NCI-H748 (cell line): ENCODE measurements around the gene SLC12A5.

Source experiments
- DNase-seq: peaks from one replicate; lab custom pipeline; 2025; ENCODE audit not compliant: unreplicated experiment; lab: John Stamatoyannopoulos, UW

Gene SLC12A5

GRCh38 chr20:46101957-46102356, 72.9 kb downstream of the SLC12A5 start:
- no peak for DNase-seq

- no peak for DNase-seq
These were observed 73.9 kb downstream of the SLC12A5 start for GRCh38 chr20:46102940-46103339.

GRCh38 chr20:46104262-46104661, 75.2 kb downstream of the SLC12A5 start:
- no peak for DNase-seq

- DNase-seq = no peak
These were observed 78.0 kb downstream of the SLC12A5 start for GRCh38 chr20:46107061-46107460.

- no peak for DNase-seq
These were observed 79.4 kb downstream of the SLC12A5 start for GRCh38 chr20:46108435-46108841.

GRCh38 chr20:46108976-46109375, 80.0 kb downstream of the SLC12A5 start:
- DNase-seq = no peak
